ENCODE data around the gene PLAAT1. TPM values are rescaled to one million over a fixed set of nuclear protein-coding genes. Genes with fewer than 3 reads are reported as not detected.
A peak's percentile ranks its signal among the peaks of the same experiment; 100 is the strongest.

PLAAT1 gene
- total and polyA plus RNA-seq, 12 donors, result 1.0 to 11.3 (median 7.4) TPM

GRCh38 chr3:193237030-193237429 is 4.0 kb upstream of the PLAAT1 start:
- H3K9me3 ChIP-seq, result no peaks in the 10 kb centered on the region
- no peak for DNase-seq
- peaks cover 0 to 20% (median 0%) of the 10 kb centered on the region in 7 donors for H3K27me3 ChIP-seq
- 82 to 85% methylated on average over 5 of the region's 5 CpGs for WGBS, 2 donors
- TF ChIP-seq CTCF (IDR thresholded peaks at IDR 0.05), result no peak
- intact Hi-C loops (cut with DNase I), result no loop called here
- no peak for ATAC-seq
- H3K4me1 ChIP-seq, result peaks cover 0 to 12% (median 2%) of the 10 kb centered on the region in 9 donors
- H3K4me3 ChIP-seq, result no peak overlapping the region
- no peak overlapping the region for H3K27ac ChIP-seq
- no peaks in the 10 kb centered on the region for H3K36me3 ChIP-seq

- WGBS, 2 donors, result 0 to 3% methylated on average over 8 to 9 of the region's 9 CpGs
- peaks cover 0 to 13% (median 4%) of the 10 kb centered on the region in 9 donors for H3K4me1 ChIP-seq
- no peaks in the 10 kb centered on the region for H3K9me3 ChIP-seq
- H3K4me3 ChIP-seq, result peak overlapping the region; percentile 15 to 66 (median 54)
- DNase-seq (peak in 1 of 2 donors; percentile 12), ATAC-seq (peak; percentile 16 to 81 (median 62))
- H3K36me3 ChIP-seq, result no peaks in the 10 kb centered on the region
- peaks cover 0 to 27% (median 0%) of the 10 kb centered on the region in 7 donors for H3K27me3 ChIP-seq
- intact Hi-C loops (cut with DNase I), result no loop called here
- TF ChIP-seq CTCF (IDR thresholded peaks at IDR 0.05), result no peak
- peak overlapping the region; percentile 62 to 88 (median 80) for H3K27ac ChIP-seq
Observed at GRCh38 chr3:193240436-193240849, 579 bp upstream of the PLAAT1 start.

GRCh38 chr3:193241716-193242115 is 694 bp downstream of the PLAAT1 start:
- H3K4me3 ChIP-seq, result peak overlapping the region in 8 of 10 donors; percentile 36 to 66 (median 58)
- H3K9me3 ChIP-seq, result peaks cover 0 to 6% (median 0%) of the 10 kb centered on the region in 11 donors
- peaks cover 0 to 27% (median 0%) of the 10 kb centered on the region in 7 donors for H3K27me3 ChIP-seq
- no peak for TF ChIP-seq CTCF (IDR thresholded peaks at IDR 0.05)
- H3K4me1 ChIP-seq, result peaks cover 0 to 13% (median 4%) of the 10 kb centered on the region in 9 donors
- peak overlapping the region in 8 of 10 donors; percentile 62 to 88 (median 80) for H3K27ac ChIP-seq
- no peaks in the 10 kb centered on the region for H3K36me3 ChIP-seq
- WGBS, 2 donors, result 82% methylated on average over 11 of the region's 11 CpGs
- no peak for ATAC-seq
- intact Hi-C loops (cut with DNase I), result no loop called here
- no peak for DNase-seq

- WGBS, 2 donors, result 91 to 93% methylated on average over 3 of the region's 3 CpGs
- no peak for TF ChIP-seq CTCF (IDR thresholded peaks at IDR 0.05)
Observed at GRCh38 chr3:193243571-193243970, 2.5 kb downstream of the PLAAT1 start.

More at GRCh38 chr3:193243571-193243970, 2.5 kb downstream of the PLAAT1 start:
- peaks cover 0 to 13% (median 4%) of the 10 kb centered on the region in 9 donors for H3K4me1 ChIP-seq
- no peak overlapping the region for H3K4me3 ChIP-seq
- ATAC-seq, result no peak
- H3K9me3 ChIP-seq, result peaks cover 0 to 25% (median 14%) of the 10 kb centered on the region in 11 donors
- intact Hi-C loops (cut with DNase I), result no loop called here
- DNase-seq, result no peak
- H3K36me3 ChIP-seq, result no peaks in the 10 kb centered on the region
- no peak overlapping the region for H3K27ac ChIP-seq
- H3K27me3 ChIP-seq, result peaks cover 0 to 27% (median 0%) of the 10 kb centered on the region in 7 donors

All from heart right ventricle (tissue), 16 donors.